A673 (cell line): ENCODE measurements around the gene MYBPHL. TPM values are rescaled to one million over a fixed set of nuclear protein-coding genes. Genes with fewer than 3 reads are reported as not detected.

ENCODE experiments used
- BruUV-seq: library from RNA; stranded (reverse); fragments of 400-500 nt; replicated peaks from 2 replicates; lab custom pipeline; 2021; lab: Mats Ljungman, UMichigan
- CTCF ChIA-PET: fragments of 300-600 bp; sonication (Branson Sonifier 250); formaldehyde crosslinking; loops from one replicate; lab custom pipeline; 2022; ENCODE audit warnings: antibody characterized with exemption; lab: Charles Lee
- POLR2A ChIA-PET: fragments of 300-600 bp; sonication (Branson Sonifier 250); formaldehyde crosslinking; loops from one replicate; lab custom pipeline; 2022; ENCODE audit warnings: antibody characterized with exemption; ENCODE audit not compliant: low non-redundant PET; lab: Charles Lee
- DNase-seq: peaks from one replicate; pipeline ENCODE4 v3.0.0-alpha.2; 2015; ENCODE audit warnings: low spot score
- H3K27ac ChIP-seq: fragments of 200-600 bp; sonication (generic); 2 replicates; pipeline ENCODE4 v1.5.1; 2016; ENCODE audit warnings: mixed run types, low read depth, mild to moderate bottlenecking, mixed read lengths, antibody characterized with exemption, low read length; ENCODE audit not compliant: poor library complexity, severe bottlenecking
- H3K27me3 ChIP-seq: fragments of 200-600 bp; sonication (generic); replicated peaks from 2 replicates; pipeline ENCODE4 v1.6.1; 2017; ENCODE audit warnings: mixed run types, low read depth, mild to moderate bottlenecking, mixed read lengths, antibody characterized with exemption, low read length; ENCODE audit not compliant: insufficient read depth, poor library complexity
- H3K36me3 ChIP-seq: fragments of 200-600 bp; sonication (generic); 2 replicates; pipeline ENCODE4 v1.6.1; 2016; ENCODE audit warnings: mixed run types, mild to moderate bottlenecking, mixed read lengths, antibody characterized with exemption, low read length; ENCODE audit not compliant: insufficient read depth, poor library complexity, severe bottlenecking
- H3K4me1 ChIP-seq: fragments of 200-600 bp; sonication (generic); 2 replicates; pipeline ENCODE4 v1.6.1; 2017; ENCODE audit warnings: mixed run types, mild to moderate bottlenecking, mixed read lengths, antibody characterized with exemption, low read length; ENCODE audit not compliant: insufficient read depth, poor library complexity, severe bottlenecking
- H3K4me3 ChIP-seq: fragments of 200-600 bp; sonication (generic); 2 replicates; pipeline ENCODE4 v1.5.1; 2016; ENCODE audit warnings: low read depth, mixed run types, mild to moderate bottlenecking, mixed read lengths, low read length; ENCODE audit not compliant: poor library complexity, severe bottlenecking
- H3K9me3 ChIP-seq: fragments of 200-600 bp; sonication (generic); 2 replicates; pipeline ENCODE4 v1.6.1; 2016; ENCODE audit warnings: mixed run types, low read depth, mild to moderate bottlenecking, mixed read lengths, antibody characterized with exemption, low read length; ENCODE audit not compliant: poor library complexity, severe bottlenecking
- EZH2 ChIP-seq: fragments of 200-600 bp; sonication (generic); IDR thresholded peaks from 2 replicates; pipeline ENCODE4 v1.6.1; 2017; ENCODE audit warnings: borderline replicate concordance, low read depth, mild to moderate bottlenecking, mixed read lengths, antibody characterized with exemption, low read length; ENCODE audit not compliant: poor library complexity, severe bottlenecking
- intact Hi-C: fragments of 100-400 bp; cut with micrococcal nuclease; formaldehyde crosslinking; loops from one replicate; pipeline ENCODE4 v1.10.0; 2022; ENCODE audit not compliant: unreplicated experiment
- total RNA-seq: library from RNA; stranded (reverse); gene quantifications from 2 replicates; pipeline ENCODE4 v1.2.3, GENCODE V29; 2021
- TF ChIP-seq, protein P1 (sequence below): fragments of 300-800, 200-600 bp; sonication (generic); conservative IDR thresholded peaks from 2 replicates; pipeline ENCODE4 v1.5.1; 2017; ENCODE audit warnings: low read depth, mild to moderate bottlenecking, antibody characterized with exemption, low read length, moderate library complexity, mixed read lengths

Gene MYBPHL
- total RNA-seq, 1 experiment from 2014 or later: not detected

DNA sequence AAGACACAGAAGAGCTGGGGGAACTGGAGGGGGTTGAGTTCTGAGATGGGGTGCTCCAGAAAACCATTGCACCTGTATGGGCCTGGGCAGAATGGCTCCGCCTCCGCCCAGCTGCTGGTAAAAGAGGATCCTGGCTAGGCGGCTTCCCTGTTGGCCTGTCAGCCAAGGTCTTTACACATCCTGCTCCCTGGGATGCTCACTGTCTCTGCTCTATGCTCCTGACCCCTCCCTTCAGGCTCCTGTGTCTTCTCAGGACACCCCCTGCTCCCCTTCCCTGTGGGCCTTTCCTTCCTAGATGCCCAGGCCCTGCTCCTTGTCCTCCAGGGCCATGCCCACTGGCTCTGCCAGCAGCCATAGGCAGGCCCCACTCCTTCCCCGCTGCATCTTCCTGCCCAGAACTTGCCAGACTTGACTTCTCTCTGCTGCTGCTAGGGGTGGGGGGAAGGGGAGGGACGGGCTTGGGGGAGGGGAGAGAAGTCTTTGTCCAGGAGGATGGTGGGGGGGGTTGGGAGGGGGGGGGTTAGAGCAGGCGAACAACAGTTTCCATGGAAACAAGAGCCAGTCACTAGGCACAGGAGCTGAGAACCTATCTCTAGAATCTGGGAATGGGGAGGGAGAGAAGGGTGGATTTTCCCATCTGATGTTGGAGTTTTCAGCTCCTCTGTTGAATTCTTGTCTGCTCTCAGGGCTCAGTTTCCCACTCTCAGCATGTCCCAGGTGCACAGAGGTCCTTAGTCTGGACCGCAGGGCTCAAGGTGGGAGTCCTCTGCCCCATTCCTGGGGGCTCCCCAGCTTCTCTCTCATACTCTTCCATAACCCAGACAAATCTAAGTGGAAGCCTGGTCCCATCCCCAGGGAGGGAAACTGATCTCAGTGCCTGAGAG is 46.9 kb downstream of the MYBPHL start:
- Histone ChIP-seq H3K27ac (no peak overlapping the region), H3K4me1 (no peaks in the 10 kb centered on the region), H3K36me3 (peaks cover 17% of the 10 kb centered on the region), H3K4me3 (no peak overlapping the region), H3K27me3 (no peaks in the 10 kb centered on the region), H3K9me3 (no peaks in the 10 kb centered on the region)
- no peak for DNase-seq
- CTCF ChIA-PET: no interaction called here
- no TSS peak for BruUV-seq
- TF ChIP-seq EZH2: no peak
- TF ChIP-seq, protein P1, sequence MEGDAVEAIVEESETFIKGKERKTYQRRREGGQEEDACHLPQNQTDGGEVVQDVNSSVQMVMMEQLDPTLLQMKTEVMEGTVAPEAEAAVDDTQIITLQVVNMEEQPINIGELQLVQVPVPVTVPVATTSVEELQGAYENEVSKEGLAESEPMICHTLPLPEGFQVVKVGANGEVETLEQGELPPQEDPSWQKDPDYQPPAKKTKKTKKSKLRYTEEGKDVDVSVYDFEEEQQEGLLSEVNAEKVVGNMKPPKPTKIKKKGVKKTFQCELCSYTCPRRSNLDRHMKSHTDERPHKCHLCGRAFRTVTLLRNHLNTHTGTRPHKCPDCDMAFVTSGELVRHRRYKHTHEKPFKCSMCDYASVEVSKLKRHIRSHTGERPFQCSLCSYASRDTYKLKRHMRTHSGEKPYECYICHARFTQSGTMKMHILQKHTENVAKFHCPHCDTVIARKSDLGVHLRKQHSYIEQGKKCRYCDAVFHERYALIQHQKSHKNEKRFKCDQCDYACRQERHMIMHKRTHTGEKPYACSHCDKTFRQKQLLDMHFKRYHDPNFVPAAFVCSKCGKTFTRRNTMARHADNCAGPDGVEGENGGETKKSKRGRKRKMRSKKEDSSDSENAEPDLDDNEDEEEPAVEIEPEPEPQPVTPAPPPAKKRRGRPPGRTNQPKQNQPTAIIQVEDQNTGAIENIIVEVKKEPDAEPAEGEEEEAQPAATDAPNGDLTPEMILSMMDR: no peak
- POLR2A ChIA-PET: no interaction called here
- intact Hi-C loops: loop anchor here (5.0 kb wide), 2 partner anchors 58 to 272 kb away; no protein-coding TSS in a partner anchor

GRCh38 chr1:109258481-109259466 is 48.0 kb downstream of the MYBPHL start:
- TF ChIP-seq EZH2: no peak
- TF ChIP-seq, protein P1: no peak
- Histone ChIP-seq H3K36me3 (peaks cover 11% of the 10 kb centered on the region), H3K27me3 (no peaks in the 10 kb centered on the region), H3K27ac (no peak overlapping the region), H3K4me1 (peaks cover 11% of the 10 kb centered on the region), H3K4me3 (no peak overlapping the region), H3K9me3 (no peaks in the 10 kb centered on the region)
- intact Hi-C loops: no loop called here
- BruUV-seq: no TSS peak
- ChIA-PET POLR2A (no interaction called here), CTCF (no interaction called here)
- DNase-seq: no peak

DNA sequence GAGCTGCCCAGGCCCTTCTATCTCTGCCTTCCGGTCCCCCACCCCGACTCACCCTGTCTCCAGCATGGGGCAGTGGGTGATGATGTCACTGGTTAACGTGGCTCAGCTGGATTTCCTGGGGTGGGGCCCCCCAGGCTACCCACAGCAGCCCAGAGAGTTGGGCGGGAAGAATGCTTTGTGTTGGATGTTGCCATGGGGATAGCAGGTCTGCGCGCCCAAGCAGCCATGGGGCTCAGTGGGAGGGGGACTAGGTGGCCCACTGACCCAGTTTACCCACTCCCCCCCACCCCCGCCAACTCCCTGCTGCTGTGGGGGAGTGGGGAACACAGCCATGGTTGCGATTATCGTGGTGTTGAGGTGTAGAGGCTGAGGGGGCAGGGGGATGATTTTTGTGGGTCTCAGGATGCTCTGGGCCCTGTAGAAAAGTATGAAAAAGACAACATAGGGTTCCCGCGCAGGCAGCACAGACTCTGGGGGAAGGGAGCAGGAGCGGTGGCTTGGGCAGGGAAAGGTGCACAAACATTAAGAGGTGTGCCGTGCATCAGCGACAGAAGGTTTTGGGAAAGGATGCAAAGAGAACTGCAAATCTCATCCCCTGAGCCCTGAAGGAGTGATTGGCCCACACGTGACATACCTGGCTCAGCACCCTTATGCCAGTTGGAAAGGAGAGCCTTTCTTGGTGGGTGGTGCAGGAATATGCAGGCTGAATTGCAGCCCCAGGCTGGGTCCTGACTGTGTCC is 49.0 kb downstream of the MYBPHL start:
- no peaks in the 10 kb centered on the region for H3K9me3 ChIP-seq
- CTCF ChIA-PET: interaction anchor here (0.6 kb wide), 1 partner anchor 56 kb away, joined by 3 read pairs; no protein-coding TSS in a partner anchor
- H3K4me1 ChIP-seq: peaks cover 20% of the 10 kb centered on the region
- DNase-seq: no peak
- intact Hi-C loops: no loop called here
- POLR2A ChIA-PET: no interaction called here
- BruUV-seq: no TSS peak
- H3K27ac ChIP-seq: no peak overlapping the region
- H3K4me3 ChIP-seq: no peak overlapping the region
- H3K27me3 ChIP-seq: no peaks in the 10 kb centered on the region
- H3K36me3 ChIP-seq: peaks cover 7% of the 10 kb centered on the region
- TF ChIP-seq, protein P1: no peak
- TF ChIP-seq EZH2: no peak
